SU-DHL-6 (cell line): ENCODE results near the gene DEF6.

Experiments
- H2AFZ ChIP-seq: fragments of 200-600 bp; sonication (generic); 2 replicates; pipeline ENCODE4 v1.6.1; 2014; ENCODE audit warnings: low read depth, mild to moderate bottlenecking, moderate library complexity, mixed read lengths, antibody characterized with exemption, low read length; ENCODE audit not compliant: severe bottlenecking
- H3F3A ChIP-seq: fragments of 200-600 bp; shearing (Covaris generic); 2 replicates; pipeline ENCODE4 v1.6.0; 2016; ENCODE audit warnings: antibody characterized with exemption, mild to moderate bottlenecking; ENCODE audit not compliant: insufficient read depth
- H3K27ac ChIP-seq: fragments of 200-600 bp; sonication (generic); 2 replicates; pipeline ENCODE4 v1.5.1; 2016; ENCODE audit warnings: low read depth, mild to moderate bottlenecking, low read length, moderate library complexity, mixed read lengths
- H3K27me3 ChIP-seq: fragments of 200-600 bp; sonication (generic), shearing (Covaris generic); 2 replicates; pipeline ENCODE4 v1.6.0; 2014; ENCODE audit warnings: mild to moderate bottlenecking, low read length
- H3K36me3 ChIP-seq: fragments of 200-600 bp; sonication (generic); 2 replicates; pipeline ENCODE4 v1.6.1; 2014; ENCODE audit warnings: mild to moderate bottlenecking, low read length, mixed read lengths
- H3K4me2 ChIP-seq: fragments of 300-600, 200-600 bp; shearing (Covaris generic), sonication (generic); 2 replicates; pipeline ENCODE4 v1.6.0; 2014; ENCODE audit warnings: low read length, low read depth, mild to moderate bottlenecking; ENCODE audit not compliant: poor library complexity, severe bottlenecking
- H3K4me3 ChIP-seq: fragments of 200-600 bp; sonication (generic); 2 replicates; pipeline ENCODE4 v1.5.1; 2014; ENCODE audit warnings: antibody characterized with exemption, low read length, mild to moderate bottlenecking, mixed read lengths; ENCODE audit not compliant: insufficient read depth, poor library complexity, severe bottlenecking
- H3K79me2 ChIP-seq: fragments of 200-600 bp; sonication (generic); 2 replicates; pipeline ENCODE4 v1.6.1; 2014; ENCODE audit warnings: mild to moderate bottlenecking, low read length, moderate library complexity; ENCODE audit not compliant: insufficient read depth
- H3K9ac ChIP-seq: fragments of 200-600 bp; sonication (generic); 2 replicates; pipeline ENCODE4 v1.7.0; 2014; ENCODE audit warnings: mild to moderate bottlenecking, low read length
- H3K9me2 ChIP-seq: fragments of 200-600 bp; sonication (generic); replicated peaks from 2 replicates; pipeline ENCODE4 v1.6.1; 2014; ENCODE audit warnings: low read length; ENCODE audit not compliant: insufficient read depth
- H3K9me3 ChIP-seq: fragments of 200-600 bp; sonication (generic); 2 replicates; pipeline ENCODE4 v1.6.1; 2014; ENCODE audit warnings: low read length, mixed read lengths; ENCODE audit not compliant: insufficient read depth
- H4K20me1 ChIP-seq: fragments of 200-600 bp; sonication (generic); 2 replicates; pipeline ENCODE4 v1.6.1; 2014; ENCODE audit warnings: low read depth, mild to moderate bottlenecking, antibody characterized with exemption, low read length, moderate library complexity, mixed read lengths
- CTCF ChIP-seq: fragments of 200-600 bp; sonication (generic); IDR thresholded peaks from one replicate; pipeline ENCODE4 v1.5.1; 2017; ENCODE audit warnings: antibody characterized with exemption, mild to moderate bottlenecking, low read length, moderate library complexity; ENCODE audit not compliant: insufficient read depth, poor library complexity, severe bottlenecking
- EZH2phosphoT487 ChIP-seq: fragments of 200-600 bp; sonication (generic), shearing (Covaris generic); conservative IDR thresholded peaks from 2 replicates; pipeline ENCODE4 v1.6.1; 2018; ENCODE audit warnings: mild to moderate bottlenecking, antibody characterized with exemption, low read length, moderate library complexity, mixed read lengths

The DEF6 gene

GRCh38 chr6:35265523-35265922, 32.1 kb upstream of the DEF6 start:
- Histone ChIP-seq H3F3A (peaks cover 12% of the 10 kb centered on the region), H3K4me3 (no peak overlapping the region), H4K20me1 (no peaks in the 10 kb centered on the region), H3K4me2 (no peak overlapping the region), H3K27me3 (no peaks in the 10 kb centered on the region), H2AFZ (no peak overlapping the region), H3K9ac (no peak overlapping the region), H3K9me3 (no peaks in the 10 kb centered on the region), H3K27ac (no peak overlapping the region), H3K9me2 (no peaks in the 10 kb centered on the region), H3K79me2 (peaks cover 71% of the 10 kb centered on the region), H3K36me3 (no peaks in the 10 kb centered on the region)
- TF ChIP-seq CTCF: no peak
- no peak for TF ChIP-seq EZH2phosphoT487

- no peaks in the 10 kb centered on the region for H4K20me1 ChIP-seq
- no peak overlapping the region for H3K4me2 ChIP-seq
- no peak overlapping the region for H3K9ac ChIP-seq
- H2AFZ ChIP-seq: no peak overlapping the region
- H3K4me3 ChIP-seq: no peak overlapping the region
- no peak for TF ChIP-seq CTCF
- no peak for TF ChIP-seq EZH2phosphoT487
- peaks cover 74% of the 10 kb centered on the region for H3K79me2 ChIP-seq
- no peaks in the 10 kb centered on the region for H3K9me3 ChIP-seq
- H3K9me2 ChIP-seq: no peaks in the 10 kb centered on the region
- H3F3A ChIP-seq: no peaks in the 10 kb centered on the region
- no peak overlapping the region for H3K27ac ChIP-seq
- no peaks in the 10 kb centered on the region for H3K27me3 ChIP-seq
- H3K36me3 ChIP-seq: no peaks in the 10 kb centered on the region
Measured at GRCh38 chr6:35267446-35267845, 30.2 kb upstream of the DEF6 start.

GRCh38 chr6:35267897-35268296, 29.7 kb upstream of the DEF6 start:
- H4K20me1 ChIP-seq: no peaks in the 10 kb centered on the region
- H3K79me2 ChIP-seq: peaks cover 71% of the 10 kb centered on the region
- H3K4me2 ChIP-seq: no peak overlapping the region

More at GRCh38 chr6:35267897-35268296, 29.7 kb upstream of the DEF6 start:
- H3K9ac ChIP-seq: no peak overlapping the region
- H3F3A ChIP-seq: no peaks in the 10 kb centered on the region
- H3K4me3 ChIP-seq: no peak overlapping the region
- no peak overlapping the region for H3K27ac ChIP-seq
- H3K36me3 ChIP-seq: no peaks in the 10 kb centered on the region
- no peaks in the 10 kb centered on the region for H3K9me2 ChIP-seq
- no peaks in the 10 kb centered on the region for H3K27me3 ChIP-seq
- H3K9me3 ChIP-seq: no peaks in the 10 kb centered on the region
- H2AFZ ChIP-seq: no peak overlapping the region
- TF ChIP-seq EZH2phosphoT487: no peak
- TF ChIP-seq CTCF: no peak
